Left lung (tissue), 10 donors: ENCODE measurements around the gene SLC27A4. TPM values are rescaled to one million over a fixed set of nuclear protein-coding genes. Genes with fewer than 3 reads are reported as not detected.
A peak's percentile ranks its signal among the peaks of the same experiment; 100 is the strongest.

Source experiments
- ATAC-seq: fragments of 200-7000 bp; cut with Tn5 transposase; one replicate; pipeline ENCODE4 v1.9.1; 2020; ENCODE audit warnings: moderate library complexity
- DNase-seq, 4 donors: peaks; one replicate each; pipeline ENCODE4 v3.0.0-alpha.2; 2013 to 2020
- H3K27ac ChIP-seq, 2 donors: fragments of 200-600 bp; sonication (generic) in 1 of 2; one replicate each; pipeline versions ENCODE4 v1.5.0 to v1.8.0; 2020 to 2021
- H3K27me3 ChIP-seq, 2 donors: fragments of 200-600 bp; sonication (generic) in 1 of 2; one replicate each; pipeline versions ENCODE4 v1.5.0 to v1.8.0; 2020 to 2021
- H3K36me3 ChIP-seq, 2 donors: fragments of 200-600 bp; sonication (generic) in 1 of 2; one replicate each; pipeline versions ENCODE4 v1.5.0 to v1.8.0; 2020 to 2021
- H3K4me1 ChIP-seq, 2 donors: fragments of 200-600 bp; one replicate each; pipeline ENCODE4 v1.8.0; 2021
- H3K4me3 ChIP-seq, 2 donors: fragments of 200-600 bp; sonication (generic) in 1 of 2; one replicate each; pipeline versions ENCODE4 v1.5.0 to v1.8.0; 2020 to 2021; ENCODE audit warnings: mild to moderate bottlenecking in 1 of 2
- H3K9me3 ChIP-seq, 2 donors: fragments of 200-600 bp; sonication (generic) in 1 of 2; one replicate each; pipeline versions ENCODE4 v1.5.0 to v1.8.0; 2020 to 2021
- intact Hi-C, 2 donors: fragments of 100-400 bp; cut with DNase I; formaldehyde crosslinking; loops; one replicate each; pipeline versions ENCODE4 v1.11.2 to v1.14.2; 2022
- polyA plus RNA-seq, 6 donors: library from polyadenylated mRNA; unstranded; fragments of 120-200 nt; gene quantifications; one replicate each; pipeline ENCODE4 v1.2.1, GENCODE V29; 2013; ENCODE audit not compliant: insufficient read length in 6 of 6
- total RNA-seq, 2 donors: library from RNA; stranded (reverse); fragmentation: NEBNext Ultra II Directional; extraction: Animal tissue kit (Norgen Biotek cat#: 25700); gene quantifications; one replicate each; pipeline ENCODE4 v1.2.1, GENCODE V29; 2021
- TF ChIP-seq, protein P1 (sequence below), 2 donors: fragments of 200-600 bp; sonication (generic) in 1 of 2; IDR thresholded peaks; one replicate each; pipeline versions ENCODE4 v1.5.0 to v1.8.0; 2021; ENCODE audit warnings: antibody characterized with exemption in 2 of 2
- donor health status: DM: no; HTN: yes; CAD: no.
- donor health status: DM: no; HTN: no; CAD: no.

Gene SLC27A4
- total and polyA plus RNA-seq, 8 donors: 7.6 to 33.7 (median 12.1) TPM

DNA sequence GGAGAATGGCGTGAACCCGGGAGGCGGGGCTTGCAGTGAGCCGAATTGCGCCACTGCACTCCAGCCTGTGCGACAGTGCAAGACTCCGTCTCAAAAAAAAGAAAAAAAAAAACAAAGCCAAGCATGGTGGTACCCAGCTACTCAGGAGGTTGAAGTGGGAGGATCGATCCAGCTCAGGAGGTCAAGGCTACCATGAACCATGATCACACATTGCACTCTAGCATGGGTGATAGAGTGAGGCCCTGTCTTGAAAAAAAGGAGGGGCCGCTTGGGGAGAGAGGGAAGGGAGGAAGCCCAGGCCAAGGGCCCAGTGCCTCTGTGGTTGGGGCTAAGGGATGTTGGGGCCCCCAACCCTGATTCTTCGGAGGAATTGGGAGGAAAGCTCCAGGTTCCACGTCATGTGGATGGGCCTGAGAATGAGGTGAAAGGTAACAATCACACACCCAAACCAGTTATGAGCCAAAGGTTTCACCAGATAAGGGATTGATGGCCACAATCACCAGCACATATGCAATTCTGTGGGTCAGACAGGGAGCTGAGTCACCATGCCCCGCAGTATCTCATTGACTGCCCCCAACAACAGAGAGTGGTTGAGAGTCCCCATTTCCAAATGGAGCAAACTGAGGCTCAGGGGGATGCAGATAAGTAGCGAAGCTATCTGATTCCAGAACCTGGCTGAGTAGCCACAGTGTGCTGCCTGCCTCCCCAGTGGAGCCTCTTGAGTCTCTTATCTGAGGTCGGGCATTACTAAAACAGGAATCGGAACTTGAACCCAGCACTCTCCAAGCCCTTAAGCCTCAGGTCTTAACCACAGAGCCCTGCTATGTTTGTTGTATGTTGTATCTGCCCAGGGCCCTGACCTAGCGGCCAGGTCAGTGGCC lies 43.7 kb upstream of the SLC27A4 start:
- TF ChIP-seq, protein P1, sequence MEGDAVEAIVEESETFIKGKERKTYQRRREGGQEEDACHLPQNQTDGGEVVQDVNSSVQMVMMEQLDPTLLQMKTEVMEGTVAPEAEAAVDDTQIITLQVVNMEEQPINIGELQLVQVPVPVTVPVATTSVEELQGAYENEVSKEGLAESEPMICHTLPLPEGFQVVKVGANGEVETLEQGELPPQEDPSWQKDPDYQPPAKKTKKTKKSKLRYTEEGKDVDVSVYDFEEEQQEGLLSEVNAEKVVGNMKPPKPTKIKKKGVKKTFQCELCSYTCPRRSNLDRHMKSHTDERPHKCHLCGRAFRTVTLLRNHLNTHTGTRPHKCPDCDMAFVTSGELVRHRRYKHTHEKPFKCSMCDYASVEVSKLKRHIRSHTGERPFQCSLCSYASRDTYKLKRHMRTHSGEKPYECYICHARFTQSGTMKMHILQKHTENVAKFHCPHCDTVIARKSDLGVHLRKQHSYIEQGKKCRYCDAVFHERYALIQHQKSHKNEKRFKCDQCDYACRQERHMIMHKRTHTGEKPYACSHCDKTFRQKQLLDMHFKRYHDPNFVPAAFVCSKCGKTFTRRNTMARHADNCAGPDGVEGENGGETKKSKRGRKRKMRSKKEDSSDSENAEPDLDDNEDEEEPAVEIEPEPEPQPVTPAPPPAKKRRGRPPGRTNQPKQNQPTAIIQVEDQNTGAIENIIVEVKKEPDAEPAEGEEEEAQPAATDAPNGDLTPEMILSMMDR (IDR thresholded peaks at IDR 0.05): no peak
- ATAC-seq (no peak), DNase-seq (no peak)
- Histone ChIP-seq H3K4me1 (peaks cover 0 to 6% of the 10 kb centered on the region in 2 donors), H3K4me3 (no peak overlapping the region), H3K9me3 (no peaks in the 10 kb centered on the region), H3K27ac (no peak overlapping the region), H3K36me3 (no peaks in the 10 kb centered on the region), H3K27me3 (no peaks in the 10 kb centered on the region)
- intact Hi-C loops: no loop called here

DNA sequence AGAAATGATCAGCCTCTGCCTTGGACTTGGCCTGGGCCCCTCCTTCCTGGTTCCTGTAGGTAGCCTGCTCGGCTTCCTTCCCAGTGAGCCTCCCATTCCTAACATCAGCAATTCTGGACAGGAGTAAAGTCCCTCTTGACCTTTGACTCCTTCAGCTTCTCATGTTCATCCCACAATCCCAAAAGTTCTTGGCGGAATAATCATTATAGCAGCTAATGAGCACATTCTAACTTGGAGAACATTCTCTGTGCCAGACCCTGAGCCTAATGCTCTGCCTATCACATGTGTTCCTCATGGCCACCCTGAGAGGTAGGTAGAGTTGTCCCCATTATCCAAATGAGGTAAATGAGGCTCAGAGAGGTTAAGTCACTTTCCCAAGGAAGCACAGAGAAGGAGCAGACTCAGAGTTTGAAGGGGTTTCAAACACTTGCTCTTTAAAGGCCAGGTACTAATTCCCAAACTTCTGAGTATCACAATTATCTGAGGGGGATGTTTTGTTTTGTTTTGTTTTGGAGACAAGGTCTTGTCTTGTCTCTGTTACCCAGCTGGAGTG lies 43.0 kb upstream of the SLC27A4 start:
- Histone ChIP-seq H3K27me3 (no peaks in the 10 kb centered on the region), H3K4me3 (no peak overlapping the region), H3K27ac (no peak overlapping the region), H3K9me3 (no peaks in the 10 kb centered on the region), H3K36me3 (no peaks in the 10 kb centered on the region), H3K4me1 (peaks cover 0 to 6% of the 10 kb centered on the region in 2 donors)
- DNase-seq: no peak
- intact Hi-C loops: no loop called here
- TF ChIP-seq, protein P1 (IDR thresholded peaks at IDR 0.05): no peak
- ATAC-seq: no peak

DNA sequence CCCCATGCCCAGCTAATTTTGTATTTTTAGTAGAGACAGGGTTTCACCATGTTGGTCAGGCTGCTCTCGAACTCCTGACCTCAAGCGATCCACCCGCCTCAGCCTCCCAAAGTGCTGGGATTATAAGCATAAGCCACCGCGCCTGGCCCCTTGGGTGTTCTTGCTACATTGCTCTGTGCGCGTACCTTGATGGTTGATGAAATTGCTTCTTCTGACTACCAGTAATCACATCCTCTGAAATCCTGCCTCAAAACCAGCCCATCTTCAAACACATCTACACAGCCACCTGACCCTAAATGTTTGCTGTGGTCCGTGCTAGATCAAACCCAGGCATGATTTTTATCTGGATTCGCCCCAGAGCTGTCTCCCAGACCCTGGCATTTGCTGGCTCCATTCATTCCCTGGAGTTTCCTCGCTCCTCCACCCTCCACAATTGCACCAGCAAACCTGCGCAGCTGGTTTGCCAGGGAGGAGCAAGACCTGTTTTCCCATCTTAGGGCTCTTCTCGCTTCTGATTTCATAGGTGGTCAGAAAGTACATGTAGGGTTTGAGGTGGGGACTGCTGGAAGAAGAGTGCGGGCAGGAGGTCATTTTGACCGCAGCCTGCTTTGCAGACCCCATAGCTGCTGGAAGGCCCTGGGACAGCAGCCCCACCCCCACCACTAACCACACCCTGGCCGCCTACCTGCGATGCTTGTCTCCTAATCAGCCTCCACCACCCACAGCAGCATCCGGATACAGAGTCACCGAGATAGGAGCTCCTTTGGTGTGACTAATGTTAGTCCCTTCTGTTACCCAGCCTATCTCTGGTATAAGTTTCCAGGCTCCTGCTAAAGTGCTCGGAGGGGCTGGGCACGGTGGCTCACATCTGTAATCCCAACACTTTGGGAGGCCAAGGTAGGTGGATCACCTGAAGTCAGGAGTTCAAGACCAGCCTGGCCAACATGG lies 41.5 kb upstream of the SLC27A4 start:
- no peaks in the 10 kb centered on the region for H3K36me3 ChIP-seq
- TF ChIP-seq, protein P1 (IDR thresholded peaks at IDR 0.05): no peak
- H3K27ac ChIP-seq: no peak overlapping the region
- no peak overlapping the region for H3K4me3 ChIP-seq
- peaks cover 0 to 6% of the 10 kb centered on the region in 2 donors for H3K4me1 ChIP-seq
- ATAC-seq (no peak), DNase-seq (peak in 1 of 4 donors; percentile 44)
- H3K9me3 ChIP-seq: no peaks in the 10 kb centered on the region
- H3K27me3 ChIP-seq: no peaks in the 10 kb centered on the region
- intact Hi-C loops: no loop called here

DNA sequence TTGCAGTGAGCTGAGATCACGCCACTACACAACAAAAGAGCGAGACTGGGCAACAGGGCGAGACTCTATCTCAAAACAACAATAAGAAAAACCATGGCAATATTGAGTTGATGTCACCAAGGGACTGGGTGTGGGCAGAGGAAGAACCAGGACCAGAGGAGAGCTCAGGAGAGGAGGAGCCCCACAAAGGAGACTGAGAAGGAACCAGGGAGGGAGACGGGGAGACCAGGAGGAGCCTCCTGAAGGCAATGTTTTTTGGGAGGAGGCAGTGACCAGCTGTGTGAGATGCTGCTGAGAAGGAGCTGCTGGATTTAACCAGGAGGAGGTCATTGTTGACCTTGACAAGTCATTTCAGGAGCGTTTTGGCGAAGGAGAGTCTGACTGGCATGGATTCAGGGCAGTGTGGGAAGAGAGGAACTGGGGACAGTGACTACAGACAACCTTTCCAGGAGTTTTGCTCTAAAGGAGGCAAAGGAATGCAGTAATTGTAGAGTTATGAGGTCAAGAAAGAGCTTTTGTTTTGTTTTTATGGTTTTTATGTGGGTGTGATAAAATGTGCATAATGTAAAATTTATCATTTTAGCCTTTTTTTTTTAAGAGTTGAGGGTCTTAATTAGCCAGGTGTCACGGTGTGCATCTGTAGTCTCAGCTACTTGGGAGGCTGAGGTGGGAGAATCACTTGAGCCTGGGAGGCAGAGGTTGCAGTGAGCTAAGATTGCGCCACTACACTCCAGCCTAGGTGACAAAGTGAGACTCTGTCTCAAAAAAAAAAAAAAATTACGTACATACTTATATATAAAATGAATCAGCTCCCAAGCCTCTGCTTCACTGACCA lies 36.0 kb upstream of the SLC27A4 start:
- H3K9me3 ChIP-seq: no peaks in the 10 kb centered on the region
- H3K27ac ChIP-seq: no peak overlapping the region
- no peak overlapping the region for H3K4me3 ChIP-seq
- ATAC-seq: no peak
- H3K36me3 ChIP-seq: peaks cover 0 to 17% of the 10 kb centered on the region in 2 donors
- no peaks in the 10 kb centered on the region for H3K4me1 ChIP-seq
- no peak for DNase-seq
- TF ChIP-seq, protein P1 (IDR thresholded peaks at IDR 0.05): no peak
- intact Hi-C loops: no loop called here
- H3K27me3 ChIP-seq: no peaks in the 10 kb centered on the region
